Measurements from ENCODE around the gene ARHGAP27. TPM values are rescaled to one million over a fixed set of nuclear protein-coding genes. Genes with fewer than 3 reads are reported as not detected.

The ARHGAP27 gene
- total and polyA plus RNA-seq, 2 of the 4 experiments (the other 2 are of a cell fraction), result under 0.01 to 0.89 TPM

DNA sequence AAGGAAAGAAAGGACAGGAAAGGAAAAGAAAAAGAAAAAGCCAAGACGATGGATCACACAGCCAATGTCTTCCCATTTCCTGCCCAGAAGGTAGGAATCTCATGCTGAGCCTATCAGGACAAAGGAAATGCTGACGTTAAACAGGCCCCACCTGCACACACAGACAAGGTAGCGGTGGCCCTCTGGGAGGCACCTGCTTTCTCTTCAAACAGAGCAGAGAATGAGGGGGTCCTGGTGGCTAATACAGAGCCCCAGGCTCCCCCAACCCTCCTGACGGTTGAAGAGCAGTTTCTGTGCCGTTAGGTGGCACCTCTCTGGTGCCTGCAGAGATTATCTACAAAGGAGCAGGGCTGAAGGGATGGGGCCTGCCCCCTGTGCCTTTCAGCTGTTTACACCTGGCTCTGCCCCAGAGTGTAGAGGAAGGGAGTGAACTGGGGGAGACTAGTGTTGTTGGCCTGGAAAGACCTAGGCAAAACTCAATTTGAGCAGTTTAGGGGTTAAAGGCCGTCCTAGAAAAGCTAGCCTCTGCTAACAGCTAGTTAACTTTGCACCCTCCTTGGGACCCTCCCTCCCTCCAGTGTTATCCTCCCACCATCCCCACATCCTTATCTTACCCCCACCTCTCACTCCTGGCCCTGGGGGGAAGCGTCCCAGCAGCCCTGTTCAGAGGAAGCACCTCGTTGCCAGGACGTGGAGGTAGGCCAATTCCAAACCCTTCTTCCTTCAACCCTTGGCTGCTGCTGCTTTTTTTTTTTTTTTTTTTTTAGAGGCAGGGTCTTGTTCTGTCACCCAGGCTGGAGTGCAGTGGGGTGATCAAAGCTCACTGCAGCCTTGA is 56.3 kb downstream of the ARHGAP27 start:
- H2AK9ac ChIP-seq (replicated peaks; ENCODE audit: low read depth, low read length, poor library complexity), result no peak overlapping the region
- H3K9ac ChIP-seq (ENCODE audit: low read depth, low read length), result no peak overlapping the region
- H3K56ac ChIP-seq (ENCODE audit: extremely low read depth, insufficient read depth, low read length), result no peak overlapping the region
- POLR2A ChIA-PET (ENCODE audit: unreplicated experiment), result interaction anchor here (0.6 kb wide), 1 partner anchor 65 kb away, joined by 3 read pairs; no protein-coding TSS in a partner anchor
- H3K27me3 ChIP-seq (ENCODE audit: control insufficient read depth, insufficient read depth, low read length), result no peaks in the 10 kb centered on the region
- in situ Hi-C loops (cut with MboI; ENCODE audit: low sequenced_read_pairs) (no loop called here), intact Hi-C loops (cut with micrococcal nuclease) (no loop called here), dilution Hi-C loops (cut with HindIII; ENCODE audit: low sequenced_read_pairs, unreplicated experiment) (no loop called here)
- ATAC-seq (ENCODE audit: low read depth), result no peak
- H2BK5ac ChIP-seq (ENCODE audit: low read depth, low read length, poor library complexity, severe bottlenecking), result no peak overlapping the region
- no peak overlapping the region for H3K27ac ChIP-seq (ENCODE audit: insufficient read depth, low read length)
- H4K5ac ChIP-seq (ENCODE audit: low read depth, low read length), result no peak overlapping the region
- no TSS peak for BruUV-seq (replicated peaks)
- no peak overlapping the region for H3K4me2 ChIP-seq (ENCODE audit: low read depth, low read length)
- H3K23ac ChIP-seq (ENCODE audit: low read depth, low read length), result no peak overlapping the region
- WGBS, 2 experiments (ENCODE audit: extremely low coverage in 2 of 2, insufficient read length in 1 of 2), result no CpG with 5 or more reads among the region's 9 CpGs
- peak overlapping the region; percentile 67; the same call in 1 of the 2 replicates for H4K91ac ChIP-seq (ENCODE audit: insufficient read depth, low read depth, low read length)
- H3K4ac ChIP-seq (ENCODE audit: low read depth, low read length), result peak overlapping the region; percentile 34
- peaks cover 0 to 11% of the 10 kb centered on the region in 2 experiments; a peak in 1 of 4 replicates for H3K79me1 ChIP-seq (ENCODE audit: low read depth in 1 of 2, low read length in 2 of 2)
- H2BK20ac ChIP-seq (ENCODE audit: low read depth, low read length), result peak overlapping the region; percentile 57
- CTCF ChIA-PET, result no interaction called here
- H3K4me3 ChIP-seq (ENCODE audit: insufficient read depth, low read depth, low read length), result no peak overlapping the region
- H3K9me3 ChIP-seq (ENCODE audit: control insufficient read depth, insufficient read depth, low read length), result no peaks in the 10 kb centered on the region
- H3K18ac ChIP-seq (ENCODE audit: low read depth, low read length), result no peak overlapping the region
- no peak overlapping the region for H2AFZ ChIP-seq (replicated peaks; ENCODE audit: low read length, poor library complexity)
- 0 out of 2 replicates have a peak overlapping the region, but pooled peaks have one; percentile 37 for H3K14ac ChIP-seq (replicated peaks; ENCODE audit: low read depth, low read length)
- no peak for DNase-seq
- H4K20me1 ChIP-seq (ENCODE audit: insufficient read depth, low read length), result no peaks in the 10 kb centered on the region
- H2AK5ac ChIP-seq (ENCODE audit: low read depth, low read length), result peak overlapping the region; percentile 89
- peak overlapping the region in 1 of 2 experiments; percentile 50; a peak in 1 of 4 replicates for H4K8ac ChIP-seq (ENCODE audit: low read depth in 2 of 2, low read length in 2 of 2)
- no peaks in the 10 kb centered on the region for H3K36me3 ChIP-seq (ENCODE audit: control insufficient read depth, insufficient read depth, low read length)
- peaks cover 28% of the 10 kb centered on the region for H3K9me1 ChIP-seq (ENCODE audit: insufficient read depth, low read length)
- H2BK15ac ChIP-seq (ENCODE audit: low read depth, low read length), result peak overlapping the region; percentile 74; the same call in 2 of the 3 replicates
- H3K4me1 ChIP-seq (ENCODE audit: control insufficient read depth, insufficient read depth, low read length), result peaks cover 16% of the 10 kb centered on the region
- H2BK120ac ChIP-seq (ENCODE audit: low read depth, low read length), result peak overlapping the region; percentile 54
- TF ChIP-seq CHD1 (IDR thresholded peaks at IDR 0.05; ENCODE audit: low read depth, low read length), result no peak
- no peak for TF ChIP-seq MXI1 (IDR thresholded peaks at IDR 0.05; ENCODE audit: borderline replicate concordance, low read depth, low read length)
- TF ChIP-seq, protein P1, sequence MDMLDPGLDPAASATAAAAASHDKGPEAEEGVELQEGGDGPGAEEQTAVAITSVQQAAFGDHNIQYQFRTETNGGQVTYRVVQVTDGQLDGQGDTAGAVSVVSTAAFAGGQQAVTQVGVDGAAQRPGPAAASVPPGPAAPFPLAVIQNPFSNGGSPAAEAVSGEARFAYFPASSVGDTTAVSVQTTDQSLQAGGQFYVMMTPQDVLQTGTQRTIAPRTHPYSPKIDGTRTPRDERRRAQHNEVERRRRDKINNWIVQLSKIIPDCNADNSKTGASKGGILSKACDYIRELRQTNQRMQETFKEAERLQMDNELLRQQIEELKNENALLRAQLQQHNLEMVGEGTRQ (IDR thresholded peaks at IDR 0.05; ENCODE audit: low read depth, low read length), result no peak
- TF ChIP-seq RFX5 (IDR thresholded peaks at IDR 0.05; ENCODE audit: low read depth, low read length), result no peak
- no peak for TF ChIP-seq SMC3 (IDR thresholded peaks at IDR 0.05; ENCODE audit: low read depth, low read length)
- no peak for TF ChIP-seq MAFK (IDR thresholded peaks at IDR 0.05; ENCODE audit: low read depth, low read length)
- no peak for TF ChIP-seq FOS (IDR thresholded peaks at IDR 0.05; ENCODE audit: low read depth, low read length)
- TF ChIP-seq POLR2A (IDR thresholded peaks at IDR 0.05; ENCODE audit: low read depth, low read length), result no peak
- TF ChIP-seq, protein P2, sequence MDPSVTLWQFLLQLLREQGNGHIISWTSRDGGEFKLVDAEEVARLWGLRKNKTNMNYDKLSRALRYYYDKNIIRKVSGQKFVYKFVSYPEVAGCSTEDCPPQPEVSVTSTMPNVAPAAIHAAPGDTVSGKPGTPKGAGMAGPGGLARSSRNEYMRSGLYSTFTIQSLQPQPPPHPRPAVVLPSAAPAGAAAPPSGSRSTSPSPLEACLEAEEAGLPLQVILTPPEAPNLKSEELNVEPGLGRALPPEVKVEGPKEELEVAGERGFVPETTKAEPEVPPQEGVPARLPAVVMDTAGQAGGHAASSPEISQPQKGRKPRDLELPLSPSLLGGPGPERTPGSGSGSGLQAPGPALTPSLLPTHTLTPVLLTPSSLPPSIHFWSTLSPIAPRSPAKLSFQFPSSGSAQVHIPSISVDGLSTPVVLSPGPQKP (IDR thresholded peaks at IDR 0.05; ENCODE audit: borderline replicate concordance, low read depth, low read length), result no peak
- no peak for TF ChIP-seq CEBPB (IDR thresholded peaks at IDR 0.05; ENCODE audit: low read depth, low read length)
- no peak for TF ChIP-seq RCOR1 (IDR thresholded peaks at IDR 0.05; ENCODE audit: insufficient replicate concordance, low read length)
- no peak for TF ChIP-seq NFE2L2 (IDR thresholded peaks at IDR 0.05; ENCODE audit: low read depth, low read length)
- TF ChIP-seq, protein P3, sequence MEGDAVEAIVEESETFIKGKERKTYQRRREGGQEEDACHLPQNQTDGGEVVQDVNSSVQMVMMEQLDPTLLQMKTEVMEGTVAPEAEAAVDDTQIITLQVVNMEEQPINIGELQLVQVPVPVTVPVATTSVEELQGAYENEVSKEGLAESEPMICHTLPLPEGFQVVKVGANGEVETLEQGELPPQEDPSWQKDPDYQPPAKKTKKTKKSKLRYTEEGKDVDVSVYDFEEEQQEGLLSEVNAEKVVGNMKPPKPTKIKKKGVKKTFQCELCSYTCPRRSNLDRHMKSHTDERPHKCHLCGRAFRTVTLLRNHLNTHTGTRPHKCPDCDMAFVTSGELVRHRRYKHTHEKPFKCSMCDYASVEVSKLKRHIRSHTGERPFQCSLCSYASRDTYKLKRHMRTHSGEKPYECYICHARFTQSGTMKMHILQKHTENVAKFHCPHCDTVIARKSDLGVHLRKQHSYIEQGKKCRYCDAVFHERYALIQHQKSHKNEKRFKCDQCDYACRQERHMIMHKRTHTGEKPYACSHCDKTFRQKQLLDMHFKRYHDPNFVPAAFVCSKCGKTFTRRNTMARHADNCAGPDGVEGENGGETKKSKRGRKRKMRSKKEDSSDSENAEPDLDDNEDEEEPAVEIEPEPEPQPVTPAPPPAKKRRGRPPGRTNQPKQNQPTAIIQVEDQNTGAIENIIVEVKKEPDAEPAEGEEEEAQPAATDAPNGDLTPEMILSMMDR (conservative IDR thresholded peaks at IDR 0.05; ENCODE audit: low read depth, low read length), result no peak
- no peak for TF ChIP-seq BHLHE40 (IDR thresholded peaks at IDR 0.05; ENCODE audit: low read depth, low read length)

Data from IMR-90 (cell line).